Testis (tissue), 2 donors: ENCODE data around the gene SLU7.

Source experiments
- POLR2A ChIP-seq: fragments of 450-650 bp; IDR thresholded peaks from one replicate; pipeline ENCODE4 v1.6.1; 2017; ENCODE audit warnings: antibody characterized with exemption, mild to moderate bottlenecking, moderate library complexity
- TF ChIP-seq, protein P1 (sequence below), 3 experiments: fragments of 450-650 bp in 2 of 3; fragments of 200-600 bp in 1 of 3; sonication (generic) in 1 of 3; IDR thresholded peaks; one replicate each; pipeline ENCODE4 v1.5.1; 2016 to 2019; ENCODE audit warnings: antibody characterized with exemption in 3 of 3, mild to moderate bottlenecking in 2 of 3, moderate library complexity in 1 of 3

DNA sequence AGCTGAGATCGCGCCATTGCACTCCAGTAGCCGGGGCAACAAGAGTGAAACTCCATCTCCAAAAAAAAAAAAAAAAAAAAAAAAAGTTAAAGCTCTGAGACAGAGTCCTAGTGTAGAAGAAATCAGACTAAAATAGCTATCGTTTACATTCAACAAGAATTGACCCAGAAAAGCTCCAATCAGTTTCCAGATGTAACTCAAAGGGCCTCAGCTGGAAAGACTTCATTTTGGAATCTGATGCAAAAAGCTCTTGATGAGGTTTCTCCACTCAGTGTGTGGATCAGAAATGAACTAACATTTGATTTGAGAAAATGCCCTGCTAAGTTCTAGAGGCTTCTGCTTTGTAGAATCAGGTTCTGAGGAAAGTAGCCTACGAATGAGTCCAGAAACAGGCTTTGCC is 41.2 kb downstream of the SLU7 start:
- no peak for TF ChIP-seq POLR2A
- TF ChIP-seq, protein P1, sequence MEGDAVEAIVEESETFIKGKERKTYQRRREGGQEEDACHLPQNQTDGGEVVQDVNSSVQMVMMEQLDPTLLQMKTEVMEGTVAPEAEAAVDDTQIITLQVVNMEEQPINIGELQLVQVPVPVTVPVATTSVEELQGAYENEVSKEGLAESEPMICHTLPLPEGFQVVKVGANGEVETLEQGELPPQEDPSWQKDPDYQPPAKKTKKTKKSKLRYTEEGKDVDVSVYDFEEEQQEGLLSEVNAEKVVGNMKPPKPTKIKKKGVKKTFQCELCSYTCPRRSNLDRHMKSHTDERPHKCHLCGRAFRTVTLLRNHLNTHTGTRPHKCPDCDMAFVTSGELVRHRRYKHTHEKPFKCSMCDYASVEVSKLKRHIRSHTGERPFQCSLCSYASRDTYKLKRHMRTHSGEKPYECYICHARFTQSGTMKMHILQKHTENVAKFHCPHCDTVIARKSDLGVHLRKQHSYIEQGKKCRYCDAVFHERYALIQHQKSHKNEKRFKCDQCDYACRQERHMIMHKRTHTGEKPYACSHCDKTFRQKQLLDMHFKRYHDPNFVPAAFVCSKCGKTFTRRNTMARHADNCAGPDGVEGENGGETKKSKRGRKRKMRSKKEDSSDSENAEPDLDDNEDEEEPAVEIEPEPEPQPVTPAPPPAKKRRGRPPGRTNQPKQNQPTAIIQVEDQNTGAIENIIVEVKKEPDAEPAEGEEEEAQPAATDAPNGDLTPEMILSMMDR (IDR thresholded peaks at IDR 0.05): no peak
